Neuron (in vitro differentiated cells): ENCODE results near the gene THAP10.
"Not testable (repeated sequence)": the region's sequence is repeated elsewhere in the genome, so short reads cannot be mapped to it uniquely, and the experiment has no call there.

Source experiments
- H2AFZ ChIP-seq: one replicate; pipeline ENCODE4 v1.6.1; 2013; ENCODE audit warnings: low read depth, mild to moderate bottlenecking, inconsistent platforms, low read length, moderate library complexity
- H3K27me3 ChIP-seq: one replicate; pipeline ENCODE4 v1.6.1; 2013; ENCODE audit warnings: low read length; ENCODE audit not compliant: insufficient read depth
- H3K36me3 ChIP-seq: one replicate; pipeline ENCODE4 v1.6.1; 2013; ENCODE audit warnings: low read length; ENCODE audit not compliant: insufficient read depth
- H3K4me1 ChIP-seq: one replicate; pipeline ENCODE4 v1.6.1; 2013; ENCODE audit warnings: low read length; ENCODE audit not compliant: insufficient read depth
- H3K4me3 ChIP-seq: 2 replicates; pipeline ENCODE4 v1.5.1; 2013; ENCODE audit warnings: mild to moderate bottlenecking, low read length, moderate library complexity
- H3K9me3 ChIP-seq: one replicate; pipeline ENCODE4 v1.6.1; 2013; ENCODE audit warnings: low read length

THAP10 gene

GRCh38 chr15:70871490-70871889 lies 20.7 kb downstream of the THAP10 start:
- not testable (repeated sequence) for H3K27me3 ChIP-seq, H3K9me3 ChIP-seq, H3K36me3 ChIP-seq, H3K4me3 ChIP-seq, H2AFZ ChIP-seq, H3K4me1 ChIP-seq

DNA sequence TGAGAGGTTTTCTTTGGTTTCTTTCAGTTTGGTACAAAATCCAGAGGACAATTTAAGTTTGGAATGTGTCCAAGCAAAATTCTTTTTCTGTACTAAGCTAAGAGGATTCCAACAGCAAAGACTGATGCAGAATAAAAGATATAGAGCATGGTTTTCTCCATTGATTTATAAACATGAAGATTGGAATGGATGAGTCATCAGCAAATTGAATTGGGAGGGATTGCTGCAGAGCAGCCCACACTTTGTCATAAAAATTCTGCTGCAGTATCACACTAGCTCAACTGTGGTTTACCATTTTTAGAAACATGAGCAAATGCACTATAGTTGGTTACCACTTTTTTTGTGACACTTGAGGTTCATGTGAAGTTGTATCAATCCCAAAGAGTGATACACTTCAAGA lies 22.2 kb downstream of the THAP10 start:
- no peaks in the 10 kb centered on the region for H3K27me3 ChIP-seq
- H3K36me3 ChIP-seq: no peaks in the 10 kb centered on the region
- no peak overlapping the region for H3K4me3 ChIP-seq
- no peaks in the 10 kb centered on the region for H3K9me3 ChIP-seq
- H2AFZ ChIP-seq: no peak overlapping the region
- H3K4me1 ChIP-seq: peaks cover 4% of the 10 kb centered on the region

- Histone ChIP-seq H3K27me3 (no peaks in the 10 kb centered on the region), H3K4me3 (no peak overlapping the region), H3K9me3 (no peaks in the 10 kb centered on the region), H3K4me1 (peaks cover 4% of the 10 kb centered on the region), H2AFZ (no peak overlapping the region), H3K36me3 (no peaks in the 10 kb centered on the region)
Observed at GRCh38 chr15:70869346-70869745, 22.9 kb downstream of the THAP10 start.

- Histone ChIP-seq H3K4me1 (peaks cover 4% of the 10 kb centered on the region), H3K4me3 (no peak overlapping the region), H3K27me3 (no peaks in the 10 kb centered on the region), H2AFZ (no peak overlapping the region), H3K36me3 (no peaks in the 10 kb centered on the region), H3K9me3 (no peaks in the 10 kb centered on the region)
Observed at GRCh38 chr15:70867911-70868467, 24.2 kb downstream of the THAP10 start.

GRCh38 chr15:70866982-70867641 lies 25.1 kb downstream of the THAP10 start:
- H3K9me3 ChIP-seq: no peaks in the 10 kb centered on the region
- H3K36me3 ChIP-seq: no peaks in the 10 kb centered on the region
- H3K4me3 ChIP-seq: no peak overlapping the region
- H3K4me1 ChIP-seq: peaks cover 4% of the 10 kb centered on the region
- H3K27me3 ChIP-seq: no peaks in the 10 kb centered on the region
- H2AFZ ChIP-seq: no peak overlapping the region

- H3K36me3 ChIP-seq: no peaks in the 10 kb centered on the region
- no peaks in the 10 kb centered on the region for H3K9me3 ChIP-seq
- no peaks in the 10 kb centered on the region for H3K4me1 ChIP-seq
- no peaks in the 10 kb centered on the region for H3K27me3 ChIP-seq
- H3K4me3 ChIP-seq: no peak overlapping the region
- H2AFZ ChIP-seq: no peak overlapping the region
Observed at GRCh38 chr15:70863450-70864218, 28.6 kb downstream of the THAP10 start.

DNA sequence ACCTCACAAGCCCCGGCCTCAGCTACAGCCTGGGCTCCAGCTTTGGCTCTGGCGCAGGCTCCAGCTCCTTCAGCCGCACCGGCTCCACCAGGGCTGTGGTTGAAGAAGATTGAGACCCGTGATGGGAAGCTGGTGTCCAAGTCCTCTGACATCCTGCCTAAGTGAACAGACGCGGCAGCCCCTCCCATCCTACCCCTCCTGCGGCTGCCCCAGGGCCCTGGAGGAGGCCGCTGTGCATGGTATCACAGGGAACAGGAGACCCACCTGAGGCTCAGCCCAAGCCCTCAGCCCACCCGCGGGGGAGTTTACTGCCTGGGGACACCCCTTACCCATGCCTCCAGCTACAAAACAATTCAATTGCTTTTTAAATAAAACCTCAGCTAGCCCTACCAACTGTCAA lies 32.2 kb downstream of the THAP10 start:
- Histone ChIP-seq H3K36me3 (no peaks in the 10 kb centered on the region), H3K9me3 (no peaks in the 10 kb centered on the region), H3K4me1 (no peaks in the 10 kb centered on the region), H3K4me3 (no peak overlapping the region), H2AFZ (no peak overlapping the region), H3K27me3 (no peaks in the 10 kb centered on the region)

- Histone ChIP-seq H2AFZ (no peak overlapping the region), H3K4me3 (no peak overlapping the region), H3K9me3 (no peaks in the 10 kb centered on the region), H3K36me3 (no peaks in the 10 kb centered on the region), H3K27me3 (no peaks in the 10 kb centered on the region), H3K4me1 (peaks cover 2% of the 10 kb centered on the region)
Observed at GRCh38 chr15:70859322-70859908, 32.8 kb downstream of the THAP10 start.

DNA sequence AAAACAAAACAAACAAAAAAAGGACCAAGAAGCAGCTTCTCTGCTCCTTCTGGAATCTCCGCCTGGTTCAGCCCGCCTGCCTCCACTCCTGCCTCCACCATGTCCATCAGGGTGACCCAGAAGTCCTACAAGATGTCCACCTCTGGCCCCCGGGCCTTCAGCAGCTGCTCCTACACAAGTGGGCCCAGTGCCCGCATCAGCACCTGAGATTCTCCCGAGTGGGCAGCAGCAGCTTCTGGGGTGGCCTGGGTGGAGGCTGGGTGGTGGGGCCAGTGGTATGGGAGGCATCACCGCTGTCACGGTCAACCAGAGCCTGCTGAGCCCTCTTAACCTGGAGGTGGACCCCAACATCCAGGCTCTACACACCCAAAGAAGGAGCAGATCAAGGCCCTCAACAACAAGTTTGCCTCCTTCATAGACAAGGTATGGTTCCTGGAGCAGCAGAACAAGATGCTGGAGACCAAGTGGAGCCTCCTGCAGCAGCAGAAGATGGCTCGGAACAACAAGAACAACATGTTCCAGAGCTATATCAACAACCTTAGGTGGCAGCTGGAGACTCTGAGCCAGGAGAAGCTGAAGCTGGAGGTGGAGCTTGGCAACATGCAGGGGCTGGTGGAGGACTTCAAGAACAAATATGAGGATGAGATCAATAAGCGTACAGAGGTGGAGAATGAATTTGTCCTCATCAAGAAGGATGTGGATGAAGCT lies 33.5 kb downstream of the THAP10 start:
- not testable (repeated sequence) for H3K9me3 ChIP-seq, H3K36me3 ChIP-seq, H3K27me3 ChIP-seq, H3K4me3 ChIP-seq, H3K4me1 ChIP-seq, H2AFZ ChIP-seq

DNA sequence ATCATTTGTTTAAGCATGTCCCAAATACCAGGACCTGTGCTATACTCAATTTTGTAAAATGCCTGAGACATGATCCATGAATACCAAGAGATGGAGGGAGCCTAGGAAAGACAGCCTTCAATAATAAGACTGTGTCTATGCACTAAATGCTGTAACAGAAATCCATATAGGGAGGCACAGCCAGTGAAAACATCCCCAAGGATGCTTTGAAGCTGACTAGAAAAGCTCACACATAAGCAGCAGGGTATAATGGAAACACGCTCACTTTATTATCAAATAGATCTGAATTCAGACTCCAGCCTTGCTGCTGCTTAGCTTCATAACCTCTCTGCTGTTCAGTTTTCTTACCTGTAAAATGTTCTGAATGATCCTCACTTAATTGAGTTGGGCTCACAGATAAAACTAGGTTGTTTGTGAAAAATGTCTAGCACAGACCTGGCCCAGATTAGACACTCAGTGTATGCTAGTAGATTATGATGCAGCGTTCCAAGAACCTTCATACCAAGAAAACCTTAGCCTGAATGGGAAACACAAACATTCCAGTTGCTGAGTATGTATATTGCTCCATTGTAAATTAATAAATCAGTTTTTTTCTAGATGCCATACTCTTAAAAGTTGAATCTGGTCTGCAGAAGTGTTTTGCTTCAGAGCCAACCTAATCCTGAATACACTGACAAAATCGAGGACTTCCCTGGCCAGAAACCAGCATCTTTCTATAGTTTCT lies 34.5 kb downstream of the THAP10 start:
- Histone ChIP-seq H3K4me3 (no peak overlapping the region), H2AFZ (no peak overlapping the region), H3K27me3 (no peaks in the 10 kb centered on the region), H3K36me3 (no peaks in the 10 kb centered on the region), H3K9me3 (no peaks in the 10 kb centered on the region), H3K4me1 (peaks cover 4% of the 10 kb centered on the region)

- Histone ChIP-seq H3K4me3 (no peak overlapping the region), H3K4me1 (peaks cover 4% of the 10 kb centered on the region), H2AFZ (no peak overlapping the region), H3K9me3 (no peaks in the 10 kb centered on the region), H3K27me3 (no peaks in the 10 kb centered on the region), H3K36me3 (no peaks in the 10 kb centered on the region)
Observed at GRCh38 chr15:70856884-70857561, 35.2 kb downstream of the THAP10 start.

GRCh38 chr15:70856177-70856883 lies 35.9 kb downstream of the THAP10 start:
- Histone ChIP-seq H2AFZ (no peak overlapping the region), H3K4me1 (peaks cover 4% of the 10 kb centered on the region), H3K27me3 (no peaks in the 10 kb centered on the region), H3K36me3 (peaks cover 2% of the 10 kb centered on the region), H3K9me3 (no peaks in the 10 kb centered on the region), H3K4me3 (no peak overlapping the region)
